Karpas-422 (cell line): ENCODE results near the gene PHB1. TPM values are rescaled to one million over a fixed set of nuclear protein-coding genes. Genes with fewer than 3 reads are reported as not detected.
A peak's percentile ranks its signal among the peaks of the same experiment; 100 is the strongest.

Source experiments
- DNase-seq: peaks from one replicate; pipeline ENCODE4 v3.0.0-alpha.2; 2015
- H2AFZ ChIP-seq: fragments of 200-600 bp; sonication (generic); 2 replicates; pipeline ENCODE4 v1.6.1; 2014; ENCODE audit warnings: antibody characterized with exemption, low read length, mixed read lengths
- H3K27ac ChIP-seq: fragments of 200-600 bp; sonication (generic); 2 replicates; pipeline ENCODE4 v1.5.1; 2014; ENCODE audit warnings: mild to moderate bottlenecking, low read length, moderate library complexity
- H3K27me3 ChIP-seq: fragments of 200-600 bp; sonication (generic); 2 replicates; pipeline ENCODE4 v1.6.1; 2014; ENCODE audit warnings: low read length, mixed read lengths
- H3K36me3 ChIP-seq: fragments of 200-600 bp; sonication (generic); 2 replicates; pipeline ENCODE4 v1.6.1; 2014; ENCODE audit warnings: low read length, mixed read lengths; ENCODE audit not compliant: insufficient read depth
- H3K4me1 ChIP-seq: fragments of 200-600 bp; sonication (generic); 2 replicates; pipeline ENCODE4 v1.6.1; 2014; ENCODE audit warnings: mild to moderate bottlenecking, low read length, mixed read lengths
- H3K4me2 ChIP-seq: fragments of 200-600 bp; sonication (generic); 2 replicates; pipeline ENCODE4 v1.6.1; 2014; ENCODE audit warnings: low read length, low read depth, mild to moderate bottlenecking; ENCODE audit not compliant: poor library complexity, severe bottlenecking
- H3K4me3 ChIP-seq: fragments of 200-600 bp; sonication (generic); 2 replicates; pipeline ENCODE4 v1.5.1; 2014; ENCODE audit warnings: mild to moderate bottlenecking, antibody characterized with exemption, low read length, mixed read lengths
- H3K79me2 ChIP-seq: fragments of 200-600 bp; sonication (generic); 2 replicates; pipeline ENCODE4 v1.6.1; 2014; ENCODE audit warnings: mild to moderate bottlenecking, low read length, mixed read lengths
- H3K9ac ChIP-seq: fragments of 200-600 bp; sonication (generic); 2 replicates; pipeline ENCODE4 v1.6.0; 2014; ENCODE audit warnings: low read length
- H3K9me2 ChIP-seq: fragments of 200-600 bp; sonication (generic), shearing (Covaris generic); replicated peaks from 2 replicates; pipeline ENCODE4 v1.6.0; 2014; ENCODE audit warnings: mild to moderate bottlenecking, low read length, moderate library complexity; ENCODE audit not compliant: insufficient read depth
- H3K9me3 ChIP-seq: fragments of 300-700, 200-600 bp; sonication (generic); 2 replicates; pipeline ENCODE4 v1.6.1; 2014; ENCODE audit warnings: low read length, mixed read lengths
- H4K20me1 ChIP-seq: fragments of 200-600 bp; sonication (generic); 2 replicates; pipeline ENCODE4 v1.6.1; 2014; ENCODE audit warnings: mild to moderate bottlenecking, antibody characterized with exemption, low read length, low read depth; ENCODE audit not compliant: insufficient read depth
- total RNA-seq: library from RNA; depleted of rRNA; stranded (reverse); fragments of >200 nt; shearing (Covaris generic); gene quantifications from 2 replicates; pipeline ENCODE4 v1.2.3, GENCODE V29; 2014; ENCODE audit warnings: low replicate concordance

Gene PHB1
- total RNA-seq, 1 experiment from 2014 or later: 91.5 TPM

GRCh38 chr17:49404906-49405305 is 9.8 kb downstream of the PHB1 start:
- H4K20me1 ChIP-seq: no peaks in the 10 kb centered on the region; the same call in 1 of the 2 replicates
- H3K9ac ChIP-seq: no peak overlapping the region
- H2AFZ ChIP-seq: no peak overlapping the region
- H3K79me2 ChIP-seq: no peaks in the 10 kb centered on the region
- no peak for DNase-seq
- peaks cover 37% of the 10 kb centered on the region; the same call in 1 of the 2 replicates for H3K36me3 ChIP-seq
- H3K4me3 ChIP-seq: no peak overlapping the region
- H3K9me3 ChIP-seq: no peaks in the 10 kb centered on the region
- H3K4me1 ChIP-seq: no peaks in the 10 kb centered on the region
- no peak overlapping the region for H3K4me2 ChIP-seq
- no peaks in the 10 kb centered on the region for H3K27me3 ChIP-seq
- no peak overlapping the region for H3K27ac ChIP-seq
- no peaks in the 10 kb centered on the region for H3K9me2 ChIP-seq

DNA sequence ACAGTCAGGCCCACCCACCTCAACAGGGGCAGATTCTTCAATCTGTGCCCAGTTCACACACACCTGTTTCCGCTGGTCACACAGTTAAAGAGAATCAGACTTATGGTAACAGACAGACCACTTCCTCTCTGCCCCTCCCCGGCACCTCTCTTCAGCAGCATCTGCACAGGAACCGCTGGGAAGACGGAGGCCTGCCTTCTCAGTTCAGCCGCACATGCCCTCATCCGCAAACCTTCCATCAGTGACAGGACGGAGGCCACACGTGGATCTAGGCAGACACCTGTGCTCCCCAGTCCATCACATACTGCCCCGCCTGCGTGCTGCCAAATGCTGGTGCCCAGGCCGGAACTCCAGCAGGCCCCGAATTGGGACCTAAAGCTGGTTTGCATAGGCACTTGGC is 10.3 kb downstream of the PHB1 start:
- H3K27ac ChIP-seq: no peak overlapping the region
- H4K20me1 ChIP-seq: no peaks in the 10 kb centered on the region; the same call in 1 of the 2 replicates
- no peaks in the 10 kb centered on the region for H3K9me2 ChIP-seq
- peak; percentile 34 for DNase-seq
- no peak overlapping the region for H3K4me2 ChIP-seq
- H3K4me3 ChIP-seq: no peak overlapping the region
- H3K9ac ChIP-seq: no peak overlapping the region
- H2AFZ ChIP-seq: no peak overlapping the region
- H3K79me2 ChIP-seq: no peaks in the 10 kb centered on the region
- H3K9me3 ChIP-seq: no peaks in the 10 kb centered on the region
- no peaks in the 10 kb centered on the region for H3K4me1 ChIP-seq
- peaks cover 37% of the 10 kb centered on the region; the same call in 1 of the 2 replicates for H3K36me3 ChIP-seq
- no peaks in the 10 kb centered on the region for H3K27me3 ChIP-seq

DNA sequence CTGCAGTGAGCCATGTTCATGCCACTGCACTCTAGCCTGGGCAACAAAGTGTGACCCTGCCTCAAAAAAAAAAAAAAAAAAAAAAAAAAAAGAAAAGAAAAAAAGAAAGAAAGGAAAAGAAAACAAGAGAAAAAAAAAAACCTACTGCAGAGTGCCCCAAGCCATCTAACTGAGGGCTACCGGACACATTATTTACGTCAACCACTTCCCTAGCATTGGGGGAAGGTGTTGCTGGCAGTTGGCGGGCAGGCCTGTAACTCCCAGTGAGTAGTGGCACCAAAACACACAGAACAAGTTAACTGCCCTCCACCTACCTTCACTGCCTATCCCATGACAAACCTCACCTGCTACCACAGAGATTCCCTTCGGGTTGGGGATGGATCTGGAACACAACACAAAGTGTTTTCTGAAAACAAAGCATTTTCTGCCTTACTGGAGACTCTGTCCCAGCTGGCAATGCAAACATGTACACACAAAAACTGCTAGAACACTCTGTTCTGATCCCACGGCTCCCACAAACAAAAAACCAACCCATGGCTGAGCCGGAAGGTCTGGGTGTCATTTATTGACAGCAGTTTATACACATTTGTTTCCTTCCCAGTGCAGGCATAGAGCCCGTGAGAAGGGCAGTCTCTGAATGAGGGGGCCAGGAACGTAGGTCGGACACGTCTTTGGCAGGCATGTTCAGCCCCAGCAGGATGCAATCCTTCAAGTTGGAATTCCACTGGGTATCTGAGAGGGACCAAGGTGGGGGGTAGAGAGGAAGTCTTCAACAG is 11.0 kb downstream of the PHB1 start:
- Histone ChIP-seq H3K9ac (no peak overlapping the region), H3K4me1 (no peaks in the 10 kb centered on the region), H4K20me1 (no peaks in the 10 kb centered on the region; the same call in 1 of the 2 replicates), H3K4me3 (no peak overlapping the region), H3K9me2 (no peaks in the 10 kb centered on the region), H3K36me3 (peaks cover 34% of the 10 kb centered on the region; the same call in 1 of the 2 replicates), H3K27me3 (no peaks in the 10 kb centered on the region), H2AFZ (no peak overlapping the region), H3K4me2 (no peak overlapping the region), H3K79me2 (no peaks in the 10 kb centered on the region), H3K9me3 (no peaks in the 10 kb centered on the region), H3K27ac (no peak overlapping the region)
- peak; percentile 21 for DNase-seq

- Histone ChIP-seq H3K79me2 (no peaks in the 10 kb centered on the region), H3K27ac (no peak overlapping the region), H3K36me3 (peaks cover 28% of the 10 kb centered on the region; the same call in 1 of the 2 replicates), H4K20me1 (no peaks in the 10 kb centered on the region; the same call in 1 of the 2 replicates), H3K4me3 (no peak overlapping the region), H3K9me2 (no peaks in the 10 kb centered on the region), H3K9me3 (no peaks in the 10 kb centered on the region), H3K27me3 (no peaks in the 10 kb centered on the region), H3K9ac (no peak overlapping the region), H3K4me2 (no peak overlapping the region), H3K4me1 (no peaks in the 10 kb centered on the region), H2AFZ (no peak overlapping the region)
- DNase-seq: peak; percentile 24
Measured at GRCh38 chr17:49402706-49403105, 12.0 kb downstream of the PHB1 start.

GRCh38 chr17:49401971-49402611 is 12.6 kb downstream of the PHB1 start:
- Histone ChIP-seq H2AFZ (no peak overlapping the region), H3K4me3 (no peak overlapping the region), H3K9me2 (no peaks in the 10 kb centered on the region), H3K27me3 (no peaks in the 10 kb centered on the region), H3K4me1 (no peaks in the 10 kb centered on the region), H3K9me3 (no peaks in the 10 kb centered on the region), H3K27ac (no peak overlapping the region), H4K20me1 (no peaks in the 10 kb centered on the region; the same call in 1 of the 2 replicates), H3K36me3 (peaks cover 22% of the 10 kb centered on the region; the same call in 1 of the 2 replicates), H3K9ac (no peak overlapping the region), H3K4me2 (no peak overlapping the region), H3K79me2 (no peaks in the 10 kb centered on the region)
- no peak for DNase-seq

DNA sequence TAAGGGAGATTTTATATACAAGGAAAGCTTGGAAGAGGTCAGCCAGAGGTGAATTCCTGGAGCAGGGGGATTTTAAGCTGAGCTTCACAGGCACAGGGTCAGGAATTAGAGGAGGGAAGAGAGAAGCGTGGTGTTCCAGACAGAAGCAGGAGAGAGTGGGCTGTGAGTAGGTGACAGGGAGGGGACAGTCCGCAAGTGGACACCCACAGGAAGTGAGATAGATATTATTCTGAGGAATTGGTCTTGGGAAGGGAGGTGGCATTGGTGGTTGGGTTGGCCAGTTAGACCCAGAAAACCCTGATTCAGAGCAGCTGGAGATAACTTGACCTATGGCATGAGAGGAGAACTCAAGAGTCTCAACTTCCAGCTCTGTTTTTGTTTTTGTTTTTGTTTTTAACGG is 14.7 kb downstream of the PHB1 start:
- no peak overlapping the region for H3K4me2 ChIP-seq
- DNase-seq: no peak
- H3K27me3 ChIP-seq: no peaks in the 10 kb centered on the region
- no peak overlapping the region for H3K9ac ChIP-seq
- no peaks in the 10 kb centered on the region for H3K4me1 ChIP-seq
- H3K4me3 ChIP-seq: no peak overlapping the region
- H2AFZ ChIP-seq: no peak overlapping the region
- no peaks in the 10 kb centered on the region for H4K20me1 ChIP-seq
- no peaks in the 10 kb centered on the region for H3K79me2 ChIP-seq
- no peaks in the 10 kb centered on the region for H3K9me3 ChIP-seq
- no peaks in the 10 kb centered on the region for H3K9me2 ChIP-seq
- peaks cover 5% of the 10 kb centered on the region; the same call in 1 of the 2 replicates for H3K36me3 ChIP-seq
- H3K27ac ChIP-seq: no peak overlapping the region

DNA sequence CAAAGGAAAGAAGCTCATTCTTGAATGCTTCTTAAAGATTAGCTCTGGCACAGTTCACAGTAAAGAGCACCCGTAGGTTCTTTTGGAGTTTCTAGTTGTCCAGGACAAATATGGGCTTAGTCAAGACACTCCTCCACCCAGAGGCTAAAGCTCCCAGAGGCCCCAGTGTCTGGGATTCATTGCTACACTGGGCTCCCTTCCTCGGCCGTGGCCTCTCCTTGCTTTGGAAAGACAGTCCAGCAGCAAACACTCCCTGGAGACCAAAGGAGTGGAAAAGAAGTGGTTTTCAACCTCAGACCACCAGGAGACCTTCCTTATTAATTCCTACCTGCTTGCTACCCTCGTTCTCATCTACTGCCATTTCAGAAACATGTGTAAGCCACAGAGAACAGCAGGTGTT is 17.1 kb downstream of the PHB1 start:
- no peaks in the 10 kb centered on the region for H4K20me1 ChIP-seq
- H3K9ac ChIP-seq: no peak overlapping the region
- no peak overlapping the region for H3K27ac ChIP-seq
- no peak overlapping the region for H2AFZ ChIP-seq
- no peaks in the 10 kb centered on the region for H3K79me2 ChIP-seq
- H3K9me3 ChIP-seq: no peaks in the 10 kb centered on the region
- H3K36me3 ChIP-seq: no peaks in the 10 kb centered on the region
- H3K4me1 ChIP-seq: peaks cover 15% of the 10 kb centered on the region
- DNase-seq: peak; percentile 37
- H3K4me2 ChIP-seq: no peak overlapping the region
- H3K9me2 ChIP-seq: no peaks in the 10 kb centered on the region
- H3K27me3 ChIP-seq: no peaks in the 10 kb centered on the region
- no peak overlapping the region for H3K4me3 ChIP-seq

- H3K4me3 ChIP-seq: no peak overlapping the region
- no peaks in the 10 kb centered on the region for H4K20me1 ChIP-seq
- no peaks in the 10 kb centered on the region for H3K9me2 ChIP-seq
- no peak overlapping the region; the same call in 1 of the 2 replicates for H3K9ac ChIP-seq
- H3K9me3 ChIP-seq: no peaks in the 10 kb centered on the region
- H3K27ac ChIP-seq: peak overlapping the region; percentile 41
- peaks cover 28% of the 10 kb centered on the region for H3K4me1 ChIP-seq
- peak overlapping the region; percentile 11 for H3K4me2 ChIP-seq
- no peaks in the 10 kb centered on the region for H3K79me2 ChIP-seq
- DNase-seq: peak; percentile 71
- peak overlapping the region; percentile 58 for H2AFZ ChIP-seq
- H3K27me3 ChIP-seq: no peaks in the 10 kb centered on the region
- H3K36me3 ChIP-seq: no peaks in the 10 kb centered on the region
Measured at GRCh38 chr17:49393491-49394255, 21.0 kb downstream of the PHB1 start.
